IMR-90 (cell line): ENCODE measurements around the gene CCNI. TPM values are rescaled to one million over a fixed set of nuclear protein-coding genes. Genes with fewer than 3 reads are reported as not detected.

Experiments used
- ATAC-seq: fragments of 200-7000 bp; cut with Tn5 transposase; 2 replicates; pipeline ENCODE4 v1.9.1; 2020; ENCODE audit warnings: low read depth, mild to moderate bottlenecking, moderate library complexity
- BruUV-seq: library from RNA; stranded (reverse); fragments of 400-500 nt; replicated peaks from 2 replicates; lab custom pipeline; 2021; lab: Mats Ljungman, UMichigan
- CTCF ChIA-PET: fragments of 300-600 bp; formaldehyde crosslinking; extraction: SDS; loops from one replicate; lab custom pipeline; 2021; ENCODE audit warnings: antibody characterized with exemption; lab: Yijun Ruan, JAX
- POLR2A ChIA-PET: fragments of 300-600 bp; sonication (Branson Sonifier 250); formaldehyde crosslinking; loops from one replicate; lab custom pipeline; 2022; ENCODE audit warnings: antibody characterized with exemption; ENCODE audit not compliant: unreplicated experiment; lab: Charles Lee
- DNase-seq: peaks from one replicate; pipeline ENCODE4 v3.0.0; 2013
- H2AFZ ChIP-seq: replicated peaks from 2 replicates; pipeline ENCODE3; 2013; ENCODE audit warnings: low read length, mild to moderate bottlenecking; ENCODE audit not compliant: poor library complexity
- H2AK5ac ChIP-seq: 2 replicates; pipeline ENCODE4 v1.6.1; 2013; ENCODE audit warnings: low read depth, low read length, inconsistent platforms
- H2AK9ac ChIP-seq: replicated peaks from 2 replicates; pipeline ENCODE3; 2013; ENCODE audit warnings: mild to moderate bottlenecking, low read depth, low read length, moderate library complexity; ENCODE audit not compliant: poor library complexity
- H2BK120ac ChIP-seq: 2 replicates; pipeline ENCODE4 v1.6.1; 2013; ENCODE audit warnings: low read depth, low read length, inconsistent platforms
- H2BK15ac ChIP-seq: 3 replicates; pipeline ENCODE4 v1.6.1; 2013; ENCODE audit warnings: low read depth, low read length, inconsistent platforms
- H2BK20ac ChIP-seq: 2 replicates; pipeline ENCODE4 v1.6.1; 2013; ENCODE audit warnings: low read depth, mild to moderate bottlenecking, inconsistent platforms, low read length, moderate library complexity
- H2BK5ac ChIP-seq: 2 replicates; pipeline ENCODE4 v1.6.1; 2013; ENCODE audit warnings: mild to moderate bottlenecking, low read depth, low read length, inconsistent platforms; ENCODE audit not compliant: poor library complexity, severe bottlenecking
- H3K14ac ChIP-seq: replicated peaks from 2 replicates; pipeline ENCODE4 v1.6.1; 2013; ENCODE audit warnings: low read depth, low read length, inconsistent platforms
- H3K18ac ChIP-seq: 2 replicates; pipeline ENCODE4 v1.6.1; 2013; ENCODE audit warnings: low read depth, low read length, control low read depth
- H3K23ac ChIP-seq: 2 replicates; pipeline ENCODE4 v1.6.1; 2013; ENCODE audit warnings: low read depth, low read length, inconsistent platforms
- H3K27ac ChIP-seq: 2 replicates; pipeline ENCODE4 v1.5.1; 2013; ENCODE audit warnings: mild to moderate bottlenecking, control low read depth, low read length; ENCODE audit not compliant: insufficient read depth
- H3K27me3 ChIP-seq: 2 replicates; pipeline ENCODE4 v1.6.1; 2013; ENCODE audit warnings: low read length; ENCODE audit not compliant: control insufficient read depth, insufficient read depth
- H3K36me3 ChIP-seq: 2 replicates; pipeline ENCODE4 v1.6.1; 2013; ENCODE audit warnings: low read length, mixed read lengths; ENCODE audit not compliant: control insufficient read depth, insufficient read depth
- H3K4ac ChIP-seq: 2 replicates; pipeline ENCODE4 v1.6.1; 2013; ENCODE audit warnings: low read depth, low read length, inconsistent platforms
- H3K4me1 ChIP-seq: 2 replicates; pipeline ENCODE4 v1.6.1; 2013; ENCODE audit warnings: low read length, mixed read lengths; ENCODE audit not compliant: control insufficient read depth, insufficient read depth
- H3K4me2 ChIP-seq: 2 replicates; pipeline ENCODE4 v1.6.1; 2013; ENCODE audit warnings: low read depth, mild to moderate bottlenecking, control low read depth, low read length, moderate library complexity
- H3K4me3 ChIP-seq: 2 replicates; pipeline ENCODE4 v1.5.1; 2013; ENCODE audit warnings: low read depth, mild to moderate bottlenecking, control low read depth, low read length, moderate library complexity; ENCODE audit not compliant: insufficient read depth
- H3K56ac ChIP-seq: 2 replicates; pipeline ENCODE4 v1.6.1; 2013; ENCODE audit warnings: low read length, inconsistent platforms; ENCODE audit not compliant: insufficient read depth; ENCODE audit errors: extremely low read depth
- H3K79me1 ChIP-seq, 2 experiments: 2 replicates each; pipeline ENCODE4 v1.6.1; 2013; ENCODE audit warnings: low read length in 2 of 2, inconsistent platforms in 1 of 2, low read depth in 1 of 2
- H3K9ac ChIP-seq: 2 replicates; pipeline ENCODE4 v1.6.1; 2013; ENCODE audit warnings: low read depth, low read length, control low read depth
- H3K9me1 ChIP-seq: 2 replicates; pipeline ENCODE4 v1.6.1; 2013; ENCODE audit warnings: low read length, inconsistent platforms; ENCODE audit not compliant: insufficient read depth
- H3K9me3 ChIP-seq: 2 replicates; pipeline ENCODE4 v1.6.1; 2013; ENCODE audit warnings: low read length; ENCODE audit not compliant: control insufficient read depth, insufficient read depth
- H4K20me1 ChIP-seq: 2 replicates; pipeline ENCODE4 v1.6.1; 2013; ENCODE audit warnings: low read length, inconsistent platforms; ENCODE audit not compliant: insufficient read depth
- H4K5ac ChIP-seq: 2 replicates; pipeline ENCODE4 v1.6.1; 2013; ENCODE audit warnings: mild to moderate bottlenecking, low read depth, low read length, control low read depth
- H4K8ac ChIP-seq, 2 experiments: 2 replicates each; pipeline ENCODE4 v1.6.1; 2013; ENCODE audit warnings: low read depth in 2 of 2, low read length in 2 of 2, control low read depth in 1 of 2, inconsistent platforms in 1 of 2
- H4K91ac ChIP-seq: 2 replicates; pipeline ENCODE4 v1.6.1; 2013; ENCODE audit warnings: low read depth, low read length, inconsistent platforms; ENCODE audit not compliant: insufficient read depth
- BHLHE40 ChIP-seq: fragments of 150-350 bp; IDR thresholded peaks from 2 replicates; pipeline ENCODE4 v1.6.1; 2016; ENCODE audit warnings: mild to moderate bottlenecking, low read depth, low read length
- CTCF ChIP-seq: conservative IDR thresholded peaks from 2 replicates; pipeline ENCODE4 v1.5.1; 2012; ENCODE audit warnings: mild to moderate bottlenecking, low read depth, low read length, improper control_type of control experiment
- MAFK ChIP-seq: IDR thresholded peaks from 2 replicates; pipeline ENCODE4 v1.6.1; 2012; ENCODE audit warnings: low read depth, low read length, improper control_type of control experiment
- MXI1 ChIP-seq: IDR thresholded peaks from 2 replicates; pipeline ENCODE4 v1.6.1; 2012; ENCODE audit warnings: low read depth, mild to moderate bottlenecking, low read length, moderate library complexity, borderline replicate concordance
- NFE2L2 ChIP-seq: fragments of 150-350 bp; IDR thresholded peaks from 2 replicates; pipeline ENCODE4 v1.6.1; 2016; ENCODE audit warnings: low read depth, mild to moderate bottlenecking, low read length
- RFX5 ChIP-seq: IDR thresholded peaks from 2 replicates; pipeline ENCODE4 v1.8.0; 2012; ENCODE audit warnings: low read depth, mild to moderate bottlenecking, low read length, moderate library complexity
- SMC3 ChIP-seq: fragments of 150-350 bp; IDR thresholded peaks from 2 replicates; pipeline ENCODE4 v1.6.1; 2016; ENCODE audit warnings: low read depth, mild to moderate bottlenecking, antibody characterized with exemption, low read length, moderate library complexity
- WGBS, 2 experiments: methylation state at CpG; one replicate each; pipeline versions ENCODE4 v1.1.5 to v1.1.7; 2013; ENCODE audit warnings: missing lambda C conversion rate in 2 of 2; ENCODE audit not compliant: insufficient read length in 1 of 2; ENCODE audit errors: extremely low coverage in 2 of 2; 5-methylcytosine and 5-hydroxymethylcytosine counted together
- dilution Hi-C: fragments of 300-500 bp; cut with HindIII; formaldehyde crosslinking; loops from one replicate; pipeline ENCODE4 v1.14.3; 2018; ENCODE audit warnings: low sequenced_read_pairs; ENCODE audit not compliant: unreplicated experiment
- in situ Hi-C: fragments of 300-500 bp; cut with MboI; formaldehyde crosslinking; loops from 3 replicates; pipeline ENCODE4 v1.14.3; 2019; ENCODE audit warnings: low sequenced_read_pairs, inconsistent platforms, mixed read lengths
- intact Hi-C: fragments of 100-400 bp; cut with micrococcal nuclease; formaldehyde crosslinking; loops from 2 replicates; pipeline ENCODE4 v1.10.0; 2022
- polyA plus RNA-seq, 3 experiments: library from polyadenylated mRNA; depleted of rRNA; stranded (reverse); fragments of >200 nt; gene quantifications; 2 replicates each; pipeline ENCODE4 v1.2.3, GENCODE V29; 2012; ENCODE audit warnings: low replicate concordance in 1 of 3
- total RNA-seq: library from RNA; depleted of rRNA; stranded (reverse); fragments of >200 nt; gene quantifications from 2 replicates; pipeline ENCODE4 v1.2.3, GENCODE V29; 2012

CCNI gene
- total and polyA plus RNA-seq, 2 of the 4 experiments (the other 2 are of a cell fraction): 70.1 to 100 TPM

- H3K9me3 ChIP-seq: no peaks in the 10 kb centered on the region
- no peak overlapping the region for H3K14ac ChIP-seq
- BruUV-seq: no TSS peak
- H3K4ac ChIP-seq: peak overlapping the region; percentile 53; the same call in 1 of the 2 replicates
- H3K27me3 ChIP-seq: no peaks in the 10 kb centered on the region
- in situ Hi-C loops (loop anchor here (10.0 kb wide), 1 partner anchor 605 kb away; the partner anchor contains the start of gene SHROOM3), intact Hi-C loops (loop anchor here (5.0 to 10.0 kb wide), 2 partner anchors 287 to 605 kb away; partner anchors contain the start of gene SHROOM3), dilution Hi-C loops (no loop called here)
- H2AK5ac ChIP-seq: no peak overlapping the region
- H3K56ac ChIP-seq: 0 out of 2 replicates have a peak overlapping the region, but pooled peaks have one; percentile 30
- no peak overlapping the region for H2AK9ac ChIP-seq
- WGBS, 2 experiments: no CpG with 5 or more reads among the region's 2 CpGs
- H3K36me3 ChIP-seq: peaks cover 23% of the 10 kb centered on the region
- H3K18ac ChIP-seq: peak overlapping the region; percentile 33; the same call in 1 of the 2 replicates
- peak overlapping the region; percentile 24; the same call in 1 of the 2 replicates for H2BK120ac ChIP-seq
- H2BK15ac ChIP-seq: 0 out of 3 replicates have a peak overlapping the region, but pooled peaks have one; percentile 31
- peaks cover 28% of the 10 kb centered on the region for H3K4me1 ChIP-seq
- no peak overlapping the region for H3K4me3 ChIP-seq
- peaks cover 2% of the 10 kb centered on the region; the same call in 1 of the 2 replicates for H4K20me1 ChIP-seq
- no peak overlapping the region for H4K5ac ChIP-seq
- peak overlapping the region; percentile 60; the same call in 1 of the 2 replicates for H3K4me2 ChIP-seq
- H4K8ac ChIP-seq: peak overlapping the region in 1 of 2 experiments; percentile 50; a peak in 1 of 4 replicates
- CTCF ChIA-PET: interaction anchor here (0.6 to 1.4 kb wide), 3 partner anchors 13 to 164 kb away, joined by 3 to 4 read pairs (median 3); no protein-coding TSS in a partner anchor
- H3K79me1 ChIP-seq: peaks cover 11 to 73% of the 10 kb centered on the region in 2 experiments
- peak overlapping the region; percentile 43; the same call in 1 of the 2 replicates for H2BK20ac ChIP-seq
- no peak for ATAC-seq
- POLR2A ChIA-PET: interaction anchor here (0.5 to 0.7 kb wide), 2 partner anchors 14 to 57 kb away, joined by 3 to 5 read pairs; no protein-coding TSS in a partner anchor
- H3K27ac ChIP-seq: no peak overlapping the region
- peak overlapping the region; percentile 21; the same call in 1 of the 2 replicates for H4K91ac ChIP-seq
- H2AFZ ChIP-seq: no peak overlapping the region
- H3K9ac ChIP-seq: no peak overlapping the region
- no peak overlapping the region; the same call in 1 of the 2 replicates for H3K23ac ChIP-seq
- no peak for TF ChIP-seq BHLHE40
- no peak for TF ChIP-seq SMC3
- no peak for TF ChIP-seq CTCF
- no peak for TF ChIP-seq MXI1
- no peak for TF ChIP-seq NFE2L2
- no peak for TF ChIP-seq RFX5
- no peak for TF ChIP-seq MAFK
- H2BK5ac ChIP-seq: peak overlapping the region; percentile 98
- DNase-seq: no peak
- H3K9me1 ChIP-seq: peaks cover 19% of the 10 kb centered on the region
Measured at GRCh38 chr4:77039796-77040195, 36.0 kb downstream of the CCNI start.
